ENCODE measurements around the gene MAMDC4. TPM values are rescaled to one million over a fixed set of nuclear protein-coding genes. Genes with fewer than 3 reads are reported as not detected.
"Not testable (repeated sequence)": the region's sequence is repeated elsewhere in the genome, so short reads cannot be mapped to it uniquely, and the experiment has no call there.

MAMDC4 gene
- polyA plus RNA-seq, 3 donors = 4.9 to 9.8 (median 7.2) TPM

- 91 to 96% (median 94%) methylated on average over 11 of the region's 11 CpGs for WGBS, 3 donors
- no peak overlapping the region for H3K27ac ChIP-seq (ENCODE audit: low read depth, low read length)
Measured at GRCh38 chr9:136868644-136869043, 16.5 kb downstream of the MAMDC4 start.

- 88 to 90% (median 89%) methylated on average over 2 of the region's 2 CpGs for WGBS, 3 donors
- not testable (repeated sequence) for H3K27ac ChIP-seq (ENCODE audit: low read depth, low read length)
Measured at GRCh38 chr9:136869611-136870010, 17.5 kb downstream of the MAMDC4 start.

GRCh38 chr9:136875155-136875554, 23.0 kb downstream of the MAMDC4 start:
- WGBS, 3 donors = 94 to 98% (median 96%) methylated on average over 6 of the region's 6 CpGs
- H3K27ac ChIP-seq (ENCODE audit: low read depth, low read length) = no peak overlapping the region

DNA sequence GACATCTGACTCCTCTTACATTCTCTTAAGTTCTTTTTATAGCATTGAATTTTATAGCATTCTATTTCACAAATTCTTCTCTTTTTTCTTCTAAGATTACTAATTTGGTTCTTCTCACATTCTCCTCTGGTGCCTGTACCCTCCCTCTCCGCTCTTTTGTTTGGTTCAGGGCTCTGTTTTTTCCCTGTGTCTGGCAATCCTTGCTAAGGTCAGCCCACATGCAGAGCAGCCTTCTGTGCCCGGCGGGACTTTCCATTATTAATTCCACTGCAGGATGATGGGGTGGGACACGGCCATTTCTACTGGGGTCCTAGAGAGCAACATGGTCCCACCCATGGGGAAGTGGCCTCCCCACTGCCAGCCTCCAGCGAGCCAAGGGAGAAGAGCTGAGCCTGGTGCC, 24.3 kb downstream of the MAMDC4 start:
- WGBS, 3 donors = 82 to 85% (median 85%) methylated on average over 5 of the region's 5 CpGs
- H3K27ac ChIP-seq (ENCODE audit: low read depth, low read length) = no peak overlapping the region

DNA sequence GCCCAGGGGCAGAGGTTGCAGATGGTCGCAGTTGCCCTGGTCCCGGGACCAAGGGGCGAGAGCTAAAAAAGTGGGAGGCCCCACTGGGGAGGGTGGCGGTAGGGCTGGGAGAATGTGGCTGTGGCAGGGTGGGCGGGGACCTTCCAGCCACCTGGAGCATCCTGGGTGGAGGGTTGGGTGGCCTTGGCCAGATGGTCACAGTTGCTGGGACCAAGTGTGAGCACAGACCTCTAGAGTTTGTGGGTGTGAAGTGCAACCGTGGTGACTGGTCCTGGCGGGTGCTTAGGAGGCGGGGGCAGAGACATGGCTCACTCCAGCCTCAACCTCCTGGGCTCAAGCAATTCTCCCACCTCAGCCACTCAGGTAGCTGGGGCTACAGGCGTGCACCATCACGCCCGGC, 28.5 kb downstream of the MAMDC4 start:
- 81 to 87% (median 84%) methylated on average over 11 of the region's 11 CpGs for WGBS, 3 donors
- no peak overlapping the region for H3K27ac ChIP-seq (ENCODE audit: low read depth, low read length)

GRCh38 chr9:136881691-136882108, 29.6 kb downstream of the MAMDC4 start:
- no peak overlapping the region for H3K27ac ChIP-seq (ENCODE audit: low read depth, low read length)
- 13 to 27% (median 13%) methylated on average over 9 of the region's 9 CpGs for WGBS, 3 donors

DNA sequence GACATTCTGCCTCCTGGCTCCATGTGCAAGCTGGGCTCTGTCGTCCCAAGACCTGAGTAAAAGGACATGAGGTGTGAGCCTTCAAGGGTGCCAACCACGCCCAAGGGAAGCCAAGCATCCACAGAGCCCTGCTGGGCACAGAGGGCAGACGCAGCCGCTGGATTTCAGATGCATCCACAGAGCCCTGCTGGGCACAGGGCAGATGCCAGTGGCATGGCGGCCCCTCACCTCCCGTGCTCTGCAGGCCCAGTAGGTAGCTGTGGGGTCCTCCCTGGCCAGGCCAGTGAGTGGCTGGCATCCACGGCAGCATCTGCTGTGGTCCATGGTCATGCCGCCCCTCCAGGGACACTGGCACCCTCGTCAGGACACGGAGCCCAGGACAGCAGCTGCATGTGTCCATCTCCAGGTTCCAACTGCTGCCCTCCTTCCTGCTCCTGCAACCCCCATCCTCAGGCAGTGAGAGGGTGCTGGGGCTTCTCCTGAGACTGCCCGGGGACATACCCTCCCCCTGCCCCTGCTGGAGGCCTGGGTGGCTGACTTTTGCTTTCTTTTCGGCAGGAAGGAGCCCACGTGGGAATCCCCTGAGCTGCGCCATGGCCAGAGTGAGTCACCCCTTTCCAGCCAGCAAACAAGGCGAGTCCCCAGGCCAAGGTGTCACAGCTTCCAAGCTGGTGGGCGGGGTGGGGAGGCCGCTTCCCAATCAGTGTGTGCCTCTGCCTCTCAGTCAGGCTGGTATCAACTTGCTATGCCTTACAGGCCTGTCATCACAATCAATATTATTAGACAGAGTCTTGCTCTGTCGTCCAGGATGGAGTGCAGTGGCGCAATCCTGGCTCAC, 30.2 kb downstream of the MAMDC4 start:
- WGBS, 3 donors = 42 to 64% (median 44%) methylated on average over 19 of the region's 19 CpGs

GRCh38 chr9:136882947-136883283, 30.8 kb downstream of the MAMDC4 start:
- H3K27ac ChIP-seq (ENCODE audit: low read depth, low read length) = not testable (repeated sequence)
- WGBS, 3 donors = 77 to 94% (median 83%) methylated on average over 9 of the region's 9 CpGs

More for the DNA sequence above, 30.2 kb downstream of the MAMDC4 start:
- H3K27ac ChIP-seq (ENCODE audit: low read depth, low read length) = no peak overlapping the region

DNA sequence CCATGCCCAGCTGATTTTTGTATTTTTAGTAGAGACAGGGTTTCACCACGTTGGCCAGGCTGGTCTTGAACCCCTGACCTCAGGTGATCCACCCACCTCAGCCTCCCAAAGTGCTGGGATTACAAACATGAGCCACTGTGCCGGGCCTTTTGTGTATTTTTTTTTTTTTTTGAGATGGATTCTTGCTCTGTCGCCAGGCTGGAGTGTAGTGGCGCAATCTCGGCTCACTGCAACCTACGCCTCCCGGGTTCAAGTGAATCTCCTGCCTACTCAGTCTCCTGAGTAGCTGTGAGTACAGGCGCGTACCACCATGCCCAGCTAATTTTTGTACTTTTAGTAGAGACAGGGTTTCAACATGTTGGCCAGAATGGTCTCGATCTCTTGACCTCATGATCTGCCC, 31.5 kb downstream of the MAMDC4 start:
- 79 to 94% (median 81%) methylated on average over 10 of the region's 10 CpGs for WGBS, 3 donors
- not testable (repeated sequence) for H3K27ac ChIP-seq (ENCODE audit: low read depth, low read length)

DNA sequence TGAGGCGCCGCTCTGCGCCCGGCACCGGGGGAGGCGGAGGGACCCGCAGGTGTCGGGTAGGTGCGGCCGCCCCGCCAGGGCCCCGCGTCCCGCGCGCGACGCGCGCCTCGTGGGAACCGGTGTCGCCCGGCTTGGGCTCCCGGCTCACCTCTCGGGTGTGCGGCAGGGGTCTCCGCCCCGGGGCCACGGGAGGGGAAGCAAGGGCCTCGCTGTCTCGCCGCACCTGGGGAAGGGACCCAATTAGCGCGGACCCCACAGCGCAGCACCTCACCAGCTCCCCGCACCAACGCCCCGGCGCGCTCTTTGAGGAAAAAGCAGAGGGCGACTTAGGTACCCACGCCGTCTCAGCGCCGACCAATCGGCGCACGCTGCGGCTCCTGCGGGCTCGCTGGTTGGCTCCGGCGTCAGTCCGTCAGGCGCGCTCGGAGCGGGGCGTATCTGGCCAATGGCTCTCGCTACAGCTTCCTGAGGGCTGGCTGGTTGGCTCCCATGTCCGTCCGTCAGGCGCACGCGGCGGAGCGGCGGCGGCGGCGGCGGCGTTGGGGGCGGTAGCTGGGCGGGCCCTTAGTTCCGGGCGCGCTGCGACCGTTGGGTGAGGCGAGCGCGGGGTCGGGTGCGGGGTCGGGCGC, 33.9 kb downstream of the MAMDC4 start, which contains the start of gene TRAF2:
Gene TRAF2, plus strand, starts transcription at position 567 of the 629 bp plus-strand sequence. CDS start 12,225 bp downstream, outside the sequence.
- WGBS, 3 donors = 0 to 1% (median 0%) methylated on average over 77 to 88 of the region's 88 CpGs
- no peak within 1 kb of the TSS for H3K27ac ChIP-seq (ENCODE audit: low read depth, low read length)

GRCh38 chr9:136886610-136887597, 34.8 kb downstream of the MAMDC4 start:
- no peak overlapping the region for H3K27ac ChIP-seq (ENCODE audit: low read depth, low read length)
- WGBS, 3 donors = 1% methylated on average over 51 to 76 of the region's 76 CpGs

- H3K27ac ChIP-seq (ENCODE audit: low read depth, low read length) = no peak overlapping the region
- 80 to 91% (median 88%) methylated on average over 8 of the region's 8 CpGs for whole genome bisulfite sequencing, 3 donors
Measured at GRCh38 chr9:136888454-136888853, 36.3 kb downstream of the MAMDC4 start.

DNA sequence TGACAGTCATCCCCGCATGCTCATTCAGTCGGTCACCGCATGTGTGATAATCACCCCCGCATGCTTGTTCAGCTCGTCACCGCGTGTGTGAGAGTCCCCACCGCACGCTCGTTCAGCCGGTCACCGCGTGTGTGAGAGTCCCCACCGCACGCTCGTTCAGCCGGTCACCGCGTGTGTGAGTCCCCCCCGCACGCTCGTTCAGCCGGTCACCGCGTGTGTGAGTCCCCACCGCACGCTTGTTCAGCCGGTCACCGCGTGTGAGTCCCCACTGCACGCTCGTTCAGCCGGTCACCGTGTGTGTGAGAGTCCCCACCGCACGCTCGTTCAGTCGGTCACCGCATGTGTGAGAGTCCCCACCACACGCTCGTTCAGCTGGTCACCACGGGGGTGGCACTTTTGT, 37.7 kb downstream of the MAMDC4 start:
- WGBS, 3 donors = 93 to 95% (median 94%) methylated on average over 40 to 42 of the region's 42 CpGs
- no peak overlapping the region for H3K27ac ChIP-seq (ENCODE audit: low read depth, low read length)

- WGBS, 3 donors = 85 to 87% (median 86%) methylated on average over 13 of the region's 13 CpGs
- H3K27ac ChIP-seq (ENCODE audit: low read depth, low read length) = no peak overlapping the region
Measured at GRCh38 chr9:136890661-136891060, 38.5 kb downstream of the MAMDC4 start.

- 84 to 88% (median 85%) methylated on average over 11 of the region's 11 CpGs for WGBS, 3 donors
- no peak overlapping the region for H3K27ac ChIP-seq (ENCODE audit: low read depth, low read length)
Measured at GRCh38 chr9:136896027-136896426, 43.9 kb downstream of the MAMDC4 start.

- no peak overlapping the region for H3K27ac ChIP-seq (ENCODE audit: low read depth, low read length)
- 94 to 95% (median 95%) methylated on average over 21 of the region's 21 CpGs for WGBS, 3 donors
Measured at GRCh38 chr9:136898483-136899100, 46.4 kb downstream of the MAMDC4 start.

DNA sequence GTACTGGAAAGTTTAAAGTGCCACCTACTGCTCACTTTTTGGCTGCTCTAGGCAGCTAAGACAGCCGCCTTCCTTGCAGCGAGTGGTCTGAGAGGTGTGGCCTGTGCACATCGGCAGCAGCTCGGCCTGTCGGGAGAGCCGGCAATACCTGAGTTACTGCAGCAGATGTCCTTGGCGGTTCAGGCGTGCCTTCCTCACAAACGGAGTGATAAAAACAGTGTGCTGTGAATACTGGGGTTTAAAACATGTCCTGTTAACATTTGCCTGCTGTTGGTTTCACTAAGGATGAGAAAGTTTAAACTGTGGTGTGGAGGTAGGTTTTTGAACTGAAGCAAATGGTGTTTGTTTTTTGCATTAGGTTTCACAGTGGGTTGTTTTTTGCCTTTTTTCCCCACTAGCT, 47.0 kb downstream of the MAMDC4 start:
- 63 to 81% (median 75%) methylated on average over 9 of the region's 9 CpGs for WGBS, 3 donors
- no peak overlapping the region for H3K27ac ChIP-seq (ENCODE audit: low read depth, low read length)

DNA sequence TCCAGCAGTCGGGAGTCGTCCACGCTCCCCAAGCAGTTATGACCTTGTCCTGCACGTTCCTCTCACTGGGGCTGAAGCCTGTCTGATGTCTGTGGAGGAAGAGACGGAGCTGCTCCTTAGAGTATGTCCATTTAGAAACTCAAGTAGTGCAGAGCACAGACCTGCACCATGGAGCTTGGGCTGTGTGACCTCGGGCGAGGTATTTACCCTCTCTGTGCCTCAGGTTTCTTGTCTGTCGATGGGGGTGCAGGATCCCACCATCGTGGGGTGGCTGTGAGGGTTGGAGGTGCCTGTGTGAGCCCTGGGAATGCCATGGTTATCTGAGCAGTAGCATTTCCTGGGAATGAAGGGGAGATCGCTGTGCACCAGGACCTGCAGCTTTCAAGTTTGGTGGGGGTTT, 48.4 kb downstream of the MAMDC4 start:
- no peak overlapping the region for H3K27ac ChIP-seq (ENCODE audit: low read depth, low read length)
- 91 to 96% (median 93%) methylated on average over 10 of the region's 10 CpGs for WGBS, 3 donors

Measured in adipose tissue (tissue), 3 donors.